ENCODE results near the gene EHMT2.

The EHMT2 gene

DNA sequence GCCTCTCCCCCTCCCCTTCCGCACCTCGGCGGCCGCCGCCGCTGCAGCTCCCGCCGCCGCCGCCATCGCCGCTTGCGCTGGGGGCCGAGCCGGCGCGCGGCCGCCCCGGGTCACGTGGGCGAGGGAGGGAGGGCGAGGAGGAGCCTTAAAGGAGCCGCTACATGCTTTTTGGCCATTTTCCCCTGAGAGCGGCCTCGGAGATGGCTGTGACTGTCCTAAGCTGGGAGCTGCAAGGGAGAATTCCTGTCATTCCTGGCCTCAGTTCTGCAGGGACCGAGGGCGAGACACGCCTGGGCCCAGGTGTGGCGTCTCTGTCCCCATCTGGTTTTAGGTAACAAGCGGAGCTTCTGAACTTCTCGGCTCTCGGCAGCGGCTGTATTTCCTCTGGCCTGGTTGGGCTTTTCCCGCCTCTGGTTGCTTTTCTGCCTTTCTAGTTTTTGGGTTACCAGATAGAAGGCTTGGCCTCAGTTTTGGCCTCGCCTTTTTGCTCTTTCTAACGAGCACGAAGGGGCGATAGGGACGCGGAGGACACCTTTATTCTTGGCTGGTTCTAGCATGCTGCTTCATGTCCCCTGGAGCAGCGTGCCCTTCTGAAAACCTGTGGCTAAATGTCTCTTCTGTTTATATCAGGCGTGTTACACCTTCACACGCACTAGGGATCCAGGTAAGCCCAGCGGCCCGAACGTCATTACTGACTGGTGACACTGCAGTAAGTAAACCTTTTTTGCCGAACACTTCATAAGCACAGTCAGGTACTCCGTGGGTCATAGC is at the start of gene EHMT2:
EHMT2 (minus strand) TSS at position 87 of the 771 bp plus-strand sequence; CDS start at position 66, 21 bp downstream.
- peak within 1 kb of the TSS; percentile 73 for H3K27ac ChIP-seq (ENCODE audit: low read depth, low read length)
- peak within 1 kb of the TSS; percentile 85 to 96 for H3K9ac ChIP-seq (ENCODE audit: low read depth in 1 of 2, low read length in 2 of 2)
- peaks cover 10 to 29% of the 10 kb centered on the region in 2 donors for H3K4me1 ChIP-seq (ENCODE audit: control insufficient read depth in 1 of 2, insufficient read depth in 2 of 2, low read length in 2 of 2)
- H3K9me3 ChIP-seq (ENCODE audit: control insufficient read depth in 1 of 2, low read length in 2 of 2), result no peaks in the 10 kb centered on the region
- no peaks in the 10 kb centered on the region for H3K27me3 ChIP-seq (ENCODE audit: control insufficient read depth in 1 of 2, insufficient read depth in 2 of 2, low read length in 2 of 2)
- H3K36me3 ChIP-seq (ENCODE audit: control insufficient read depth in 1 of 2, insufficient read depth in 2 of 2, low read length in 2 of 2), result peaks cover 2 to 22% of the 10 kb centered on the region in 2 donors
- H3K4me3 ChIP-seq (ENCODE audit: low read depth in 1 of 2, low read length in 2 of 2), result peak within 1 kb of the TSS; percentile 92 to 93

DNA sequence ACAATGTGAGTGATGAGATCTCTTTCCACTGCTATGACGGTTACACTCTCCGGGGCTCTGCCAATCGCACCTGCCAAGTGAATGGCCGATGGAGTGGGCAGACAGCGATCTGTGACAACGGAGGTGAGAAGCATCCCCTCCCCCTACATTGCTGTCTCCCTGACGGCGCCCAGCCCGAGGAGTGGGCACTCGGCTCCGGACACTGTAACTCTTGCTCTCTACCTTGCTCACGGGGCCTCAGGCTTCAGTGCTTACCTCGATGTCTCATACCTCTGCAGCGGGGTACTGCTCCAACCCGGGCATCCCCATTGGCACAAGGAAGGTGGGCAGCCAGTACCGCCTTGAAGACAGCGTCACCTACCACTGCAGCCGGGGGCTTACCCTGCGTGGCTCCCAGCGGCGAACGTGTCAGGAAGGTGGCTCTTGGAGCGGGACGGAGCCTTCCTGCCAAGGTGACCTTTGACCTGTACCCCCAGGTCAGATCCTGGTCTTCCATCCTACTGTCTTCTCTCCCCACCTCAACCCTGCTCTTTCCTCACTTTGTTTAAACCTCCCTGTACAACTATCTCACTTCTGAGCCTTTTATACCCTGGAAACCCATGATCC is 49.7 kb upstream of the EHMT2 start:
- Histone ChIP-seq H3K27ac (ENCODE audit: low read depth, low read length) (no peak overlapping the region), H3K27me3 (ENCODE audit: control insufficient read depth in 1 of 2, insufficient read depth in 2 of 2, low read length in 2 of 2) (no peaks in the 10 kb centered on the region), H3K4me3 (ENCODE audit: low read depth in 1 of 2, low read length in 2 of 2) (peak overlapping the region in 1 of 2 donors; percentile 74), H3K9ac (ENCODE audit: low read depth in 1 of 2, low read length in 2 of 2) (peak overlapping the region in 1 of 2 donors; percentile 78), H3K9me3 (ENCODE audit: control insufficient read depth in 1 of 2, low read length in 2 of 2) (no peaks in the 10 kb centered on the region), H3K4me1 (ENCODE audit: control insufficient read depth in 1 of 2, insufficient read depth in 2 of 2, low read length in 2 of 2) (peaks cover 27 to 35% of the 10 kb centered on the region in 2 donors), H3K36me3 (ENCODE audit: control insufficient read depth in 1 of 2, insufficient read depth in 2 of 2, low read length in 2 of 2) (peaks cover 20 to 22% of the 10 kb centered on the region in 2 donors)

DNA sequence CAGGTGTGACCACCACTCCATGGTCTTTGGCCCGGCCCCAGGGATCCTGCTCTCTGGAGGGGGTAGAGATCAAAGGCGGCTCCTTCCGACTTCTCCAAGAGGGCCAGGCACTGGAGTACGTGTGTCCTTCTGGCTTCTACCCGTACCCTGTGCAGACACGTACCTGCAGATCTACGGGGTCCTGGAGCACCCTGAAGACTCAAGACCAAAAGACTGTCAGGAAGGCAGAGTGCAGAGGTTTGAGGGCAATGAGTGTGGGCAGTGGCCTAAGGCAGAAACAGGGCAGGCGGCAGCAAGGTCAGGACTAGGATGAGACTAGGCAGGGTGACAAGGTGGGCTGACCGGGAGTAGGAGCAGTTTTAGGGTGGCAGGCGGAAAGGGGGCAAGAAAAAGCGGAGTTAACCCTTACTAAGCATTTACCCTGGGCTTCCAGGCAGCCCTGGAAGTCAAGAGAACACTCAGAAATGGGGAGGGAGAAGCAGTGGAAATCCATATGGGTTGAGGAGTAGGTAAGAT is 48.9 kb upstream of the EHMT2 start:
- Histone ChIP-seq H3K36me3 (ENCODE audit: control insufficient read depth in 1 of 2, insufficient read depth in 2 of 2, low read length in 2 of 2) (peaks cover 12 to 15% of the 10 kb centered on the region in 2 donors), H3K4me3 (ENCODE audit: low read depth in 1 of 2, low read length in 2 of 2) (peak overlapping the region; percentile 74), H3K9ac (ENCODE audit: low read depth in 1 of 2, low read length in 2 of 2) (peak overlapping the region; percentile 78 to 94), H3K4me1 (ENCODE audit: control insufficient read depth in 1 of 2, insufficient read depth in 2 of 2, low read length in 2 of 2) (peaks cover 27 to 37% of the 10 kb centered on the region in 2 donors), H3K27me3 (ENCODE audit: control insufficient read depth in 1 of 2, insufficient read depth in 2 of 2, low read length in 2 of 2) (no peaks in the 10 kb centered on the region), H3K9me3 (ENCODE audit: control insufficient read depth in 1 of 2, low read length in 2 of 2) (no peaks in the 10 kb centered on the region), H3K27ac (ENCODE audit: low read depth, low read length) (peak overlapping the region; percentile 91)

DNA sequence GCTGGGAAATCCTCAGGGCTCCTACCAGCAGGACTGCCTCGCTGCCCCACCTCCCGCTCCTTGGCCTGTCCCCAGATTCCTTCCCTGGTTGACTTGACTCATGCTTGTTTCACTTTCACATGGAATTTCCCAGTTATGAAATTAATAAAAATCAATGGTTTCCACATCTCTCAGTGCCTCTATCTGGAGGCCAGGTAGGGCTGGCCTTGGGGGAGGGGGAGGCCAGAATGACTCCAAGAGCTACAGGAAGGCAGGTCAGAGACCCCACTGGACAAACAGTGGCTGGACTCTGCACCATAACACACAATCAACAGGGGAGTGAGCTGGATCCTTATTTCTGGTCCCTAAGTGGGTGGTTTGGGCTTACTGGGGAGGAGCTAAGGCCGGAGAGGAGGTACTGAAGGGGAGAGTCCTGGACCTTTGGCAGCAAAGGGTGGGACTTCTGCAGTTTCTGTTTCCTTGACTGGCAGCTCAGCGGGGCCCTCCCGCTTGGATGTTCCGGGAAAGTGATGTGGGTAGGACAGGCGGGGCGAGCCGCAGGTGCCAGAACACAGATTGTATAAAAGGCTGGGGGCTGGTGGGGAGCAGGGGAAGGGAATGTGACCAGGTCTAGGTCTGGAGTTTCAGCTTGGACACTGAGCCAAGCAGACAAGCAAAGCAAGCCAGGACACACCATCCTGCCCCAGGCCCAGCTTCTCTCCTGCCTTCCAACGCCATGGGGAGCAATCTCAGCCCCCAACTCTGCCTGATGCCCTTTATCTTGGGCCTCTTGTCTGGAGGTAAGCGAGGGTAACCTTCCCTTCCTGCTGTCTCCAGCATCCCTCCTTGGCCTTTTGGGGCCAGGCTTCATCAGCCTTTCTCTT is 48.2 kb upstream of the EHMT2 start, which contains the start of gene CFB:
CFB (plus strand) TSS at position 589 of the 863 bp plus-strand sequence; CDS start at position 716, 127 bp downstream.
- Histone ChIP-seq H3K4me3 (ENCODE audit: low read depth in 1 of 2, low read length in 2 of 2) (peak within 1 kb of the TSS; percentile 74), H3K4me1 (ENCODE audit: control insufficient read depth in 1 of 2, insufficient read depth in 2 of 2, low read length in 2 of 2) (peaks cover 27 to 37% of the 10 kb centered on the region in 2 donors), H3K27ac (ENCODE audit: low read depth, low read length) (peak within 1 kb of the TSS; percentile 91), H3K36me3 (ENCODE audit: control insufficient read depth in 1 of 2, insufficient read depth in 2 of 2, low read length in 2 of 2) (peaks cover 6 to 9% of the 10 kb centered on the region in 2 donors), H3K9ac (ENCODE audit: low read depth in 1 of 2, low read length in 2 of 2) (peak within 1 kb of the TSS; percentile 78 to 94), H3K27me3 (ENCODE audit: control insufficient read depth in 1 of 2, insufficient read depth in 2 of 2, low read length in 2 of 2) (no peaks in the 10 kb centered on the region), H3K9me3 (ENCODE audit: control insufficient read depth in 1 of 2, low read length in 2 of 2) (no peaks in the 10 kb centered on the region)

DNA sequence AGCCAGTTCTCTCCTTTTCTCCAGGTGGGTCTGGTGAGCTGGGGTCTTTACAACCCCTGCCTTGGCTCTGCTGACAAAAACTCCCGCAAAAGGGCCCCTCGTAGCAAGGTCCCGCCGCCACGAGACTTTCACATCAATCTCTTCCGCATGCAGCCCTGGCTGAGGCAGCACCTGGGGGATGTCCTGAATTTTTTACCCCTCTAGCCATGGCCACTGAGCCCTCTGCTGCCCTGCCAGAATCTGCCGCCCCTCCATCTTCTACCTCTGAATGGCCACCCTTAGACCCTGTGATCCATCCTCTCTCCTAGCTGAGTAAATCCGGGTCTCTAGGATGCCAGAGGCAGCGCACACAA is 47.6 kb upstream of the EHMT2 start:
- Histone ChIP-seq H3K4me1 (ENCODE audit: control insufficient read depth in 1 of 2, insufficient read depth in 2 of 2, low read length in 2 of 2) (peaks cover 31 to 37% of the 10 kb centered on the region in 2 donors), H3K36me3 (ENCODE audit: control insufficient read depth in 1 of 2, insufficient read depth in 2 of 2, low read length in 2 of 2) (peaks cover 3 to 7% of the 10 kb centered on the region in 2 donors), H3K9me3 (ENCODE audit: control insufficient read depth in 1 of 2, low read length in 2 of 2) (no peaks in the 10 kb centered on the region), H3K4me3 (ENCODE audit: low read depth in 1 of 2, low read length in 2 of 2) (peak overlapping the region; percentile 48 to 74), H3K27me3 (ENCODE audit: control insufficient read depth in 1 of 2, insufficient read depth in 2 of 2, low read length in 2 of 2) (no peaks in the 10 kb centered on the region), H3K27ac (ENCODE audit: low read depth, low read length) (peak overlapping the region; percentile 91), H3K9ac (ENCODE audit: low read depth in 1 of 2, low read length in 2 of 2) (peak overlapping the region; percentile 70 to 74)

DNA sequence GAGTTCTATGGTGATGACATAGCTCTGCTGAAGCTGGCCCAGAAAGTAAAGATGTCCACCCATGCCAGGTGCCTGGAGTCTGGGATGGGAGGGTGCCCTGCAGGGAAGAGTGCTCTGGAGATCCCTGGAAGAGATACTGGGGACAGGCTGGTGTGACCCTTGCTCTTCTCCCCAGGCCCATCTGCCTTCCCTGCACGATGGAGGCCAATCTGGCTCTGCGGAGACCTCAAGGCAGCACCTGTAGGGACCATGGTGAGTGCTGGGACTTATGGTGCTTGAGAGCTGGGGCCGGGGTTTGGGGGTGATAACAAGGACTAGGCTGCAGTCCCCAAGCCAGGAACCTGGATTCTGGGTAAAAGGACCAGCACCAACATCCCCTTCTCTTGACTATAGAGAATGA is 46.2 kb upstream of the EHMT2 start:
- Histone ChIP-seq H3K36me3 (ENCODE audit: control insufficient read depth in 1 of 2, insufficient read depth in 2 of 2, low read length in 2 of 2) (peaks cover 3% of the 10 kb centered on the region in 2 donors), H3K27ac (ENCODE audit: low read depth, low read length) (no peak overlapping the region), H3K9me3 (ENCODE audit: control insufficient read depth in 1 of 2, low read length in 2 of 2) (no peaks in the 10 kb centered on the region), H3K4me3 (ENCODE audit: low read depth in 1 of 2, low read length in 2 of 2) (no peak overlapping the region), H3K27me3 (ENCODE audit: control insufficient read depth in 1 of 2, insufficient read depth in 2 of 2, low read length in 2 of 2) (no peaks in the 10 kb centered on the region), H3K4me1 (ENCODE audit: control insufficient read depth in 1 of 2, insufficient read depth in 2 of 2, low read length in 2 of 2) (peaks cover 31 to 37% of the 10 kb centered on the region in 2 donors), H3K9ac (ENCODE audit: low read depth in 1 of 2, low read length in 2 of 2) (no peak overlapping the region)

DNA sequence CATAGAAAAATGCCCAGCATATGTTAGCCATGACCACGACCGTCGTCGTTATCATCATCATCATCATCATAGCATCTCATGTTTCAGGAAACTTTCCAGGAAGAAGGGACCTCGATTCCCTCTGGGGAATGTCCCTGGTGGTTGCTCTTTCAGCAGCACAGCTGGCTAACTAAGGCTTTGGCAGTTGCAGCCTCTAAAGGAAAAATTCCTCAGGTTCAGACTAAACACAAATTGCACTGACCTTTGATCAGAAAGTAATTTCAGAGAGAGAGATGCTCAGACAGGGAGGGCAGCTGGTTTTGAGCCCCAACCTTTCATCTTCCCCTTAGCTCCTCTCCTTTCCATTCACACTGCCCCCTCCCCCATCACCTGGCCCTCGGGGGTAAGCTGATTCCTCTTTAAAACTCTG is 42.8 kb upstream of the EHMT2 start:
- H3K36me3 ChIP-seq (ENCODE audit: control insufficient read depth in 1 of 2, insufficient read depth in 2 of 2, low read length in 2 of 2), result peaks cover 0 to 3% of the 10 kb centered on the region in 2 donors
- no peaks in the 10 kb centered on the region for H3K9me3 ChIP-seq (ENCODE audit: control insufficient read depth in 1 of 2, low read length in 2 of 2)
- no peaks in the 10 kb centered on the region for H3K27me3 ChIP-seq (ENCODE audit: control insufficient read depth in 1 of 2, insufficient read depth in 2 of 2, low read length in 2 of 2)
- H3K27ac ChIP-seq (ENCODE audit: low read depth, low read length), result no peak overlapping the region
- no peak overlapping the region for H3K9ac ChIP-seq (ENCODE audit: low read depth in 1 of 2, low read length in 2 of 2)
- H3K4me3 ChIP-seq (ENCODE audit: low read depth in 1 of 2, low read length in 2 of 2), result no peak overlapping the region
- peaks cover 18 to 21% of the 10 kb centered on the region in 2 donors for H3K4me1 ChIP-seq (ENCODE audit: control insufficient read depth in 1 of 2, insufficient read depth in 2 of 2, low read length in 2 of 2)

DNA sequence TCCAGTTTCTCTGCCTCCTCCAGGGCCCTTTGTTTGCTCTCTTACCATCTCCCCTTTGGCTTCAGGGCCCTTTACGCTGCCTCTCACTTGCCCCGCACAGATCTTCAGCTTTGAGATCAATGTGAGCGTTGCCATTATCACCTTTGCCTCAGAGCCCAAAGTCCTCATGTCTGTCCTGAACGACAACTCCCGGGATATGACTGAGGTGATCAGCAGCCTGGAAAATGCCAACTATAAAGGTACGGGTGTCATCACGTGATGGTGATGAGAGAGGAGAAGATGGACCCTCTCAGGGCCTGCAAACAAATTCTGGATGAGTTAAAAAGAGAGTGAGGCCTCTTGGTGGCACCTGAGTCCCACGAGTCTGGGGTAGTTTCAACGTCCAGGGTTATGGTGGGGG is 38.3 kb upstream of the EHMT2 start:
- Histone ChIP-seq H3K9me3 (ENCODE audit: control insufficient read depth in 1 of 2, low read length in 2 of 2) (no peaks in the 10 kb centered on the region), H3K9ac (ENCODE audit: low read depth in 1 of 2, low read length in 2 of 2) (no peak overlapping the region), H3K4me3 (ENCODE audit: low read depth in 1 of 2, low read length in 2 of 2) (no peak overlapping the region), H3K27me3 (ENCODE audit: control insufficient read depth in 1 of 2, insufficient read depth in 2 of 2, low read length in 2 of 2) (no peaks in the 10 kb centered on the region), H3K36me3 (ENCODE audit: control insufficient read depth in 1 of 2, insufficient read depth in 2 of 2, low read length in 2 of 2) (no peaks in the 10 kb centered on the region), H3K27ac (ENCODE audit: low read depth, low read length) (no peak overlapping the region), H3K4me1 (ENCODE audit: control insufficient read depth in 1 of 2, insufficient read depth in 2 of 2, low read length in 2 of 2) (peaks cover 0 to 4% of the 10 kb centered on the region in 2 donors)

DNA sequence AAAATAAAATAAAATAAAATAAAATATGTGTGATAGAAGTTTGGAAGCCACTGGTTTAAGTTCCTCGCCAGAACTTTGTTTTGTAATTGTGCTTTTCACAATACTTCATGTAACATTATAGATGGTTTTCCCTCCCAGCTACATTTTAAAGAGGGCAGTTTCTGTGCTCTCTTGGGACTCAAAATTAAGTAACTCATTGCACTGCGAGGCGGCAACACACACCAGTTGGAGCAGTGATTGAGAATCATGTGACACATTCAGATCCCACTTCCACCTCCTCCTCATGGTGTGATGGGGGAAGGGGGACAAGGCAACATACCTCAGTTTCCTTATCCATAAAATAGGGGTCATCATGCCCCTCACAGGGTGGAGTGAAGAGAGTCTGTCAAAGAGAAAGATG is 37.5 kb upstream of the EHMT2 start:
- Histone ChIP-seq H3K4me1 (ENCODE audit: control insufficient read depth in 1 of 2, insufficient read depth in 2 of 2, low read length in 2 of 2) (no peaks in the 10 kb centered on the region), H3K9me3 (ENCODE audit: control insufficient read depth in 1 of 2, low read length in 2 of 2) (no peaks in the 10 kb centered on the region), H3K27ac (ENCODE audit: low read depth, low read length) (no peak overlapping the region), H3K36me3 (ENCODE audit: control insufficient read depth in 1 of 2, insufficient read depth in 2 of 2, low read length in 2 of 2) (no peaks in the 10 kb centered on the region), H3K27me3 (ENCODE audit: control insufficient read depth in 1 of 2, insufficient read depth in 2 of 2, low read length in 2 of 2) (no peaks in the 10 kb centered on the region), H3K9ac (ENCODE audit: low read depth in 1 of 2, low read length in 2 of 2) (no peak overlapping the region), H3K4me3 (ENCODE audit: low read depth in 1 of 2, low read length in 2 of 2) (no peak overlapping the region)
